Central memory CD8-positive, alpha-beta T cell (primary cell): ENCODE results near the gene SLC1A2.

Experiments
- ATAC-seq: fragments of 150-1000 bp; cut with Tn5 transposase; replicated peaks from 2 replicates; pipeline ENCODE4 v1.10.0; 2022; ENCODE audit warnings: mild to moderate bottlenecking, moderate FRiP score, moderate number of reproducible peaks; ENCODE audit not compliant: poor library complexity, severe bottlenecking; ENCODE audit errors: extremely low read depth
- DNase-seq, 2 donors: peaks; one replicate each; pipeline ENCODE4 v3.0.0; 2021; ENCODE audit warnings: low spot score in 2 of 2
- H3K27ac Mint-ChIP-seq: one replicate; pipeline ENCODE4 v1.8.0; 2022; ENCODE audit warnings: low read depth, mild to moderate bottlenecking, moderate library complexity, mixed read lengths
- H3K27me3 Mint-ChIP-seq: one replicate; pipeline ENCODE4 v1.8.0; 2022; ENCODE audit warnings: mixed read lengths
- H3K36me3 Mint-ChIP-seq: one replicate; pipeline ENCODE4 v1.8.0; 2022; ENCODE audit warnings: mild to moderate bottlenecking, moderate library complexity, mixed read lengths; ENCODE audit not compliant: insufficient read depth
- H3K4me1 Mint-ChIP-seq: one replicate; pipeline ENCODE4 v1.8.0; 2022; ENCODE audit warnings: mixed read lengths
- H3K4me3 Mint-ChIP-seq: one replicate; pipeline ENCODE4 v1.8.0; 2022; ENCODE audit warnings: mild to moderate bottlenecking, moderate library complexity, mixed read lengths
- H3K9me3 Mint-ChIP-seq: one replicate; pipeline ENCODE4 v1.8.0; 2022; ENCODE audit warnings: mixed read lengths

Gene SLC1A2

GRCh38 chr11:35239471-35240075, 179.8 kb downstream of the SLC1A2 start:
- ATAC-seq (no peak), DNase-seq (no peak)
- peaks cover 17% of the 10 kb centered on the region for H3K36me3 Mint-ChIP-seq
- no peak overlapping the region for H3K4me3 Mint-ChIP-seq
- H3K4me1 Mint-ChIP-seq, result peaks cover 73% of the 10 kb centered on the region
- no peaks in the 10 kb centered on the region for H3K9me3 Mint-ChIP-seq
- H3K27ac Mint-ChIP-seq, result no peak overlapping the region
- no peaks in the 10 kb centered on the region for H3K27me3 Mint-ChIP-seq

GRCh38 chr11:35238882-35239281, 180.5 kb downstream of the SLC1A2 start:
- peaks cover 17% of the 10 kb centered on the region for H3K36me3 Mint-ChIP-seq
- peaks cover 75% of the 10 kb centered on the region for H3K4me1 Mint-ChIP-seq
- DNase-seq (no peak), ATAC-seq (no peak)
- H3K27me3 Mint-ChIP-seq, result no peaks in the 10 kb centered on the region
- H3K27ac Mint-ChIP-seq, result peak overlapping the region; percentile 81
- no peaks in the 10 kb centered on the region for H3K9me3 Mint-ChIP-seq
- no peak overlapping the region for H3K4me3 Mint-ChIP-seq

- H3K9me3 Mint-ChIP-seq, result no peaks in the 10 kb centered on the region
- H3K4me3 Mint-ChIP-seq, result no peak overlapping the region
- ATAC-seq, result no peak
- DNase-seq, result peak in 1 of 2 donors; percentile 42
- H3K27ac Mint-ChIP-seq, result peak overlapping the region; percentile 81
- peaks cover 74% of the 10 kb centered on the region for H3K4me1 Mint-ChIP-seq
- no peaks in the 10 kb centered on the region for H3K27me3 Mint-ChIP-seq
- H3K36me3 Mint-ChIP-seq, result peaks cover 20% of the 10 kb centered on the region
Observed at GRCh38 chr11:35237860-35238715, 181.3 kb downstream of the SLC1A2 start.

GRCh38 chr11:35237351-35237750, 182.0 kb downstream of the SLC1A2 start:
- peaks cover 4% of the 10 kb centered on the region for H3K9me3 Mint-ChIP-seq
- no peak for ATAC-seq
- peak overlapping the region; percentile 81 for H3K27ac Mint-ChIP-seq
- H3K36me3 Mint-ChIP-seq, result peaks cover 24% of the 10 kb centered on the region
- DNase-seq, result no peak
- H3K27me3 Mint-ChIP-seq, result no peaks in the 10 kb centered on the region
- no peak overlapping the region for H3K4me3 Mint-ChIP-seq
- H3K4me1 Mint-ChIP-seq, result peaks cover 67% of the 10 kb centered on the region

GRCh38 chr11:35236667-35237003, 182.7 kb downstream of the SLC1A2 start:
- Mint-ChIP-seq H3K27ac (peak overlapping the region; percentile 81), H3K27me3 (no peaks in the 10 kb centered on the region), H3K4me3 (peak overlapping the region; percentile 48), H3K4me1 (peaks cover 62% of the 10 kb centered on the region), H3K36me3 (peaks cover 28% of the 10 kb centered on the region), H3K9me3 (peaks cover 5% of the 10 kb centered on the region)
- ATAC-seq (no peak), DNase-seq (no peak)

- peaks cover 58% of the 10 kb centered on the region for H3K4me1 Mint-ChIP-seq
- H3K36me3 Mint-ChIP-seq, result peaks cover 31% of the 10 kb centered on the region
- H3K4me3 Mint-ChIP-seq, result peak overlapping the region; percentile 48
- peaks cover 5% of the 10 kb centered on the region for H3K9me3 Mint-ChIP-seq
- H3K27ac Mint-ChIP-seq, result peak overlapping the region; percentile 81
- H3K27me3 Mint-ChIP-seq, result no peaks in the 10 kb centered on the region
- DNase-seq, result peak; percentile 33 to 65
- peak; percentile 91 for ATAC-seq
Observed at GRCh38 chr11:35235936-35236666, 183.3 kb downstream of the SLC1A2 start.

GRCh38 chr11:35235498-35235897, 183.9 kb downstream of the SLC1A2 start:
- H3K4me1 Mint-ChIP-seq, result peaks cover 55% of the 10 kb centered on the region
- H3K27me3 Mint-ChIP-seq, result no peaks in the 10 kb centered on the region
- peaks cover 34% of the 10 kb centered on the region for H3K36me3 Mint-ChIP-seq
- peak overlapping the region; percentile 81 for H3K27ac Mint-ChIP-seq
- peaks cover 5% of the 10 kb centered on the region for H3K9me3 Mint-ChIP-seq
- DNase-seq, result no peak
- ATAC-seq, result peak; percentile 47
- peak overlapping the region; percentile 48 for H3K4me3 Mint-ChIP-seq

GRCh38 chr11:35235157-35235468, 184.2 kb downstream of the SLC1A2 start:
- peaks cover 5% of the 10 kb centered on the region for H3K9me3 Mint-ChIP-seq
- ATAC-seq (no peak), DNase-seq (no peak)
- H3K27me3 Mint-ChIP-seq, result no peaks in the 10 kb centered on the region
- H3K27ac Mint-ChIP-seq, result peak overlapping the region; percentile 81
- H3K4me3 Mint-ChIP-seq, result no peak overlapping the region
- H3K36me3 Mint-ChIP-seq, result peaks cover 37% of the 10 kb centered on the region
- peaks cover 55% of the 10 kb centered on the region for H3K4me1 Mint-ChIP-seq

- Mint-ChIP-seq H3K4me3 (no peak overlapping the region), H3K36me3 (peaks cover 41% of the 10 kb centered on the region)
Observed at GRCh38 chr11:35234460-35235156, 184.8 kb downstream of the SLC1A2 start.

GRCh38 chr11:35233518-35233917, 185.8 kb downstream of the SLC1A2 start:
- H3K4me3 Mint-ChIP-seq, result no peak overlapping the region
- H3K9me3 Mint-ChIP-seq, result peaks cover 5% of the 10 kb centered on the region

More at GRCh38 chr11:35234460-35235156, 184.8 kb downstream of the SLC1A2 start:
- no peak for ATAC-seq
- Mint-ChIP-seq H3K9me3 (peaks cover 5% of the 10 kb centered on the region), H3K27ac (peak overlapping the region; percentile 90), H3K4me1 (peaks cover 54% of the 10 kb centered on the region), H3K27me3 (no peaks in the 10 kb centered on the region)
- DNase-seq, result no peak

GRCh38 chr11:35232891-35233330, 186.4 kb downstream of the SLC1A2 start:
- Mint-ChIP-seq H3K9me3 (peaks cover 5% of the 10 kb centered on the region), H3K36me3 (peaks cover 53% of the 10 kb centered on the region), H3K4me3 (no peak overlapping the region), H3K27me3 (no peaks in the 10 kb centered on the region), H3K4me1 (peaks cover 41% of the 10 kb centered on the region), H3K27ac (peak overlapping the region; percentile 90)
- ATAC-seq (no peak), DNase-seq (no peak)

More at GRCh38 chr11:35233518-35233917, 185.8 kb downstream of the SLC1A2 start:
- no peak for ATAC-seq
- peaks cover 47% of the 10 kb centered on the region for H3K4me1 Mint-ChIP-seq
- H3K27me3 Mint-ChIP-seq, result no peaks in the 10 kb centered on the region
- H3K36me3 Mint-ChIP-seq, result peaks cover 50% of the 10 kb centered on the region
- DNase-seq, result no peak
- H3K27ac Mint-ChIP-seq, result peak overlapping the region; percentile 90
